NCI-H2107 treated with DMSO at 0.1 percent for 48 hours (cell line): Measurements from ENCODE around the gene SUGCT.

Experiments used
- DNase-seq: peaks from one replicate; lab custom pipeline; 2025; ENCODE audit not compliant: unreplicated experiment; lab: John Stamatoyannopoulos, UW

Gene SUGCT

GRCh38 chr7:40509287-40509996 is 374.6 kb downstream of the SUGCT start:
- DNase-seq: no peak

GRCh38 chr7:40516376-40516775 is 381.6 kb downstream of the SUGCT start:
- DNase-seq: no peak

GRCh38 chr7:40519009-40519408 is 384.2 kb downstream of the SUGCT start:
- DNase-seq: no peak

- DNase-seq: no peak
Observed at GRCh38 chr7:40520986-40521738, 386.4 kb downstream of the SUGCT start.

GRCh38 chr7:40525764-40526163 is 391.0 kb downstream of the SUGCT start:
- no peak for DNase-seq

- no peak for DNase-seq
Observed at GRCh38 chr7:40526951-40527715, 392.3 kb downstream of the SUGCT start.

- DNase-seq: no peak
Observed at GRCh38 chr7:40527723-40528122, 392.9 kb downstream of the SUGCT start.

GRCh38 chr7:40530292-40530691 is 395.5 kb downstream of the SUGCT start:
- DNase-seq: no peak

GRCh38 chr7:40531956-40532355 is 397.2 kb downstream of the SUGCT start:
- DNase-seq: no peak

GRCh38 chr7:40535678-40536077 is 400.9 kb downstream of the SUGCT start:
- no peak for DNase-seq

GRCh38 chr7:40536421-40536820 is 401.6 kb downstream of the SUGCT start:
- DNase-seq: no peak

- DNase-seq: no peak
Observed at GRCh38 chr7:40538281-40538680, 403.5 kb downstream of the SUGCT start.

GRCh38 chr7:40541336-40541735 is 406.5 kb downstream of the SUGCT start:
- no peak for DNase-seq

GRCh38 chr7:40542982-40543741 is 408.4 kb downstream of the SUGCT start:
- no peak for DNase-seq

- no peak for DNase-seq
Observed at GRCh38 chr7:40544221-40544723, 409.5 kb downstream of the SUGCT start.

GRCh38 chr7:40544871-40545303 is 410.1 kb downstream of the SUGCT start:
- DNase-seq: no peak

GRCh38 chr7:40545739-40546138 is 410.9 kb downstream of the SUGCT start:
- no peak for DNase-seq

- no peak for DNase-seq
Observed at GRCh38 chr7:40546616-40547501, 412.1 kb downstream of the SUGCT start.

- no peak for DNase-seq
Observed at GRCh38 chr7:40549372-40550039, 414.7 kb downstream of the SUGCT start.
